Measurements from ENCODE around the gene PLEKHG2.

PLEKHG2 gene

GRCh38 chr19:39407660-39408391 lies 4.6 kb upstream of the PLEKHG2 start:
- peak overlapping the region; percentile 56 for H3K4me3 ChIP-seq (ENCODE audit: insufficient read depth, low read depth, low read length)
- H3K4me1 ChIP-seq (ENCODE audit: control insufficient read depth, insufficient read depth, low read length), result peaks cover 33% of the 10 kb centered on the region
- H3K27ac ChIP-seq (ENCODE audit: insufficient read depth, low read depth, low read length, poor library complexity, severe bottlenecking), result no peak overlapping the region

GRCh38 chr19:39408392-39409207 lies 3.9 kb upstream of the PLEKHG2 start:
- WGBS, 2 experiments, result 84 to 89% methylated on average over 18 to 19 of the region's 20 CpGs
- Histone ChIP-seq H3K27ac (ENCODE audit: insufficient read depth, low read depth, low read length, poor library complexity, severe bottlenecking) (no peak overlapping the region), H3K27me3 (ENCODE audit: control insufficient read depth, insufficient read depth, low read length, poor library complexity, severe bottlenecking) (peaks cover 13% of the 10 kb centered on the region)

More at GRCh38 chr19:39407660-39408391, 4.6 kb upstream of the PLEKHG2 start:
- Histone ChIP-seq H3K36me3 (ENCODE audit: control insufficient read depth, insufficient read depth, low read length) (no peaks in the 10 kb centered on the region), H3K27me3 (ENCODE audit: control insufficient read depth, insufficient read depth, low read length, poor library complexity, severe bottlenecking) (peaks cover 13% of the 10 kb centered on the region), H3K9me3 (ENCODE audit: control insufficient read depth, low read length) (no peaks in the 10 kb centered on the region)
- WGBS, 2 experiments, result 75 to 76% methylated on average over 40 of the region's 40 CpGs

GRCh38 chr19:39409208-39410016 lies 3.1 kb upstream of the PLEKHG2 start:
- peaks cover 32% of the 10 kb centered on the region for H3K4me1 ChIP-seq (ENCODE audit: control insufficient read depth, insufficient read depth, low read length)
- H3K27ac ChIP-seq (ENCODE audit: insufficient read depth, low read depth, low read length, poor library complexity, severe bottlenecking), result no peak overlapping the region
- peaks cover under 1% of the 10 kb centered on the region for H3K36me3 ChIP-seq (ENCODE audit: control insufficient read depth, insufficient read depth, low read length)
- peak overlapping the region; percentile 48 for H3K4me3 ChIP-seq (ENCODE audit: insufficient read depth, low read depth, low read length)
- H3K27me3 ChIP-seq (ENCODE audit: control insufficient read depth, insufficient read depth, low read length, poor library complexity, severe bottlenecking), result peaks cover 13% of the 10 kb centered on the region
- no peaks in the 10 kb centered on the region for H3K9me3 ChIP-seq (ENCODE audit: control insufficient read depth, low read length)
- 1% methylated on average over 49 of the region's 52 CpGs for WGBS, 2 experiments

More at GRCh38 chr19:39408392-39409207, 3.9 kb upstream of the PLEKHG2 start:
- no peaks in the 10 kb centered on the region for H3K9me3 ChIP-seq (ENCODE audit: control insufficient read depth, low read length)
- H3K4me3 ChIP-seq (ENCODE audit: insufficient read depth, low read depth, low read length), result no peak overlapping the region
- H3K4me1 ChIP-seq (ENCODE audit: control insufficient read depth, insufficient read depth, low read length), result peaks cover 30% of the 10 kb centered on the region
- no peaks in the 10 kb centered on the region for H3K36me3 ChIP-seq (ENCODE audit: control insufficient read depth, insufficient read depth, low read length)

- Histone ChIP-seq H3K27me3 (ENCODE audit: control insufficient read depth, insufficient read depth, low read length, poor library complexity, severe bottlenecking) (peaks cover 13% of the 10 kb centered on the region), H3K9me3 (ENCODE audit: control insufficient read depth, low read length) (no peaks in the 10 kb centered on the region), H3K4me3 (ENCODE audit: insufficient read depth, low read depth, low read length) (peak overlapping the region; percentile 48), H3K4me1 (ENCODE audit: control insufficient read depth, insufficient read depth, low read length) (peaks cover 39% of the 10 kb centered on the region), H3K27ac (ENCODE audit: insufficient read depth, low read depth, low read length, poor library complexity, severe bottlenecking) (no peak overlapping the region), H3K36me3 (ENCODE audit: control insufficient read depth, insufficient read depth, low read length) (peaks cover 7% of the 10 kb centered on the region)
- 3% methylated on average over 35 of the region's 35 CpGs for WGBS, 2 experiments
Measured at GRCh38 chr19:39410017-39410830, 2.2 kb upstream of the PLEKHG2 start.

GRCh38 chr19:39410831-39411080 lies 1.7 kb upstream of the PLEKHG2 start:
- Histone ChIP-seq H3K4me1 (ENCODE audit: control insufficient read depth, insufficient read depth, low read length) (peaks cover 43% of the 10 kb centered on the region), H3K27me3 (ENCODE audit: control insufficient read depth, insufficient read depth, low read length, poor library complexity, severe bottlenecking) (peaks cover 13% of the 10 kb centered on the region), H3K36me3 (ENCODE audit: control insufficient read depth, insufficient read depth, low read length) (peaks cover 8% of the 10 kb centered on the region), H3K4me3 (ENCODE audit: insufficient read depth, low read depth, low read length) (no peak overlapping the region), H3K9me3 (ENCODE audit: control insufficient read depth, low read length) (no peaks in the 10 kb centered on the region), H3K27ac (ENCODE audit: insufficient read depth, low read depth, low read length, poor library complexity, severe bottlenecking) (no peak overlapping the region)
- WGBS, 2 experiments, result 66 to 80% methylated on average over 1 of the region's 1 CpG

- peaks cover 13% of the 10 kb centered on the region for H3K27me3 ChIP-seq (ENCODE audit: control insufficient read depth, insufficient read depth, low read length, poor library complexity, severe bottlenecking)
- H3K4me3 ChIP-seq (ENCODE audit: insufficient read depth, low read depth, low read length), result no peak overlapping the region
- WGBS, 2 experiments, result 48 to 52% methylated on average over 9 of the region's 9 CpGs
- H3K27ac ChIP-seq (ENCODE audit: insufficient read depth, low read depth, low read length, poor library complexity, severe bottlenecking), result no peak overlapping the region
- H3K9me3 ChIP-seq (ENCODE audit: control insufficient read depth, low read length), result no peaks in the 10 kb centered on the region
- peaks cover 43% of the 10 kb centered on the region for H3K4me1 ChIP-seq (ENCODE audit: control insufficient read depth, insufficient read depth, low read length)
- peaks cover 8% of the 10 kb centered on the region for H3K36me3 ChIP-seq (ENCODE audit: control insufficient read depth, insufficient read depth, low read length)
Measured at GRCh38 chr19:39411081-39411831, 1.2 kb upstream of the PLEKHG2 start.

- 4 to 5% methylated on average over 7 of the region's 7 CpGs for WGBS, 2 experiments
- Histone ChIP-seq H3K4me3 (ENCODE audit: insufficient read depth, low read depth, low read length) (peak overlapping the region; percentile 43), H3K9me3 (ENCODE audit: control insufficient read depth, low read length) (no peaks in the 10 kb centered on the region), H3K4me1 (ENCODE audit: control insufficient read depth, insufficient read depth, low read length) (peaks cover 43% of the 10 kb centered on the region), H3K36me3 (ENCODE audit: control insufficient read depth, insufficient read depth, low read length) (peaks cover 8% of the 10 kb centered on the region), H3K27ac (ENCODE audit: insufficient read depth, low read depth, low read length, poor library complexity, severe bottlenecking) (no peak overlapping the region), H3K27me3 (ENCODE audit: control insufficient read depth, insufficient read depth, low read length, poor library complexity, severe bottlenecking) (peaks cover 13% of the 10 kb centered on the region)
Measured at GRCh38 chr19:39411832-39412099, 703 bp upstream of the PLEKHG2 start.

GRCh38 chr19:39412867-39413271 lies 400 bp downstream of the PLEKHG2 start:
- H3K27ac ChIP-seq (ENCODE audit: insufficient read depth, low read depth, low read length, poor library complexity, severe bottlenecking), result peak overlapping the region; percentile 85
- H3K27me3 ChIP-seq (ENCODE audit: control insufficient read depth, insufficient read depth, low read length, poor library complexity, severe bottlenecking), result peaks cover 2% of the 10 kb centered on the region
- H3K4me3 ChIP-seq (ENCODE audit: insufficient read depth, low read depth, low read length), result peak overlapping the region; percentile 91
- peaks cover 8% of the 10 kb centered on the region for H3K36me3 ChIP-seq (ENCODE audit: control insufficient read depth, insufficient read depth, low read length)
- H3K4me1 ChIP-seq (ENCODE audit: control insufficient read depth, insufficient read depth, low read length), result peaks cover 34% of the 10 kb centered on the region
- WGBS, 2 experiments, result 0% methylated on average over 24 of the region's 24 CpGs
- H3K9me3 ChIP-seq (ENCODE audit: control insufficient read depth, low read length), result no peaks in the 10 kb centered on the region

- H3K4me1 ChIP-seq (ENCODE audit: control insufficient read depth, insufficient read depth, low read length), result peaks cover 32% of the 10 kb centered on the region
- H3K9me3 ChIP-seq (ENCODE audit: control insufficient read depth, low read length), result no peaks in the 10 kb centered on the region
- no peaks in the 10 kb centered on the region for H3K27me3 ChIP-seq (ENCODE audit: control insufficient read depth, insufficient read depth, low read length, poor library complexity, severe bottlenecking)
- H3K4me3 ChIP-seq (ENCODE audit: insufficient read depth, low read depth, low read length), result peak overlapping the region; percentile 91
- H3K27ac ChIP-seq (ENCODE audit: insufficient read depth, low read depth, low read length, poor library complexity, severe bottlenecking), result peak overlapping the region; percentile 85
- H3K36me3 ChIP-seq (ENCODE audit: control insufficient read depth, insufficient read depth, low read length), result peaks cover 10% of the 10 kb centered on the region
- 0 to 1% methylated on average over 54 of the region's 54 CpGs for WGBS, 2 experiments
Measured at GRCh38 chr19:39413272-39413910, 922 bp downstream of the PLEKHG2 start.

All from ectodermal cell (in vitro differentiated cells).